ENCODE results near the gene CATSPER1. TPM values are rescaled to one million over a fixed set of nuclear protein-coding genes. Genes with fewer than 3 reads are reported as not detected.
A peak's percentile ranks its signal among the peaks of the same experiment; 100 is the strongest.

CATSPER1 gene
- polyA plus RNA-seq, 1 experiment: 0.25 TPM

- TF ChIP-seq, protein P1, sequence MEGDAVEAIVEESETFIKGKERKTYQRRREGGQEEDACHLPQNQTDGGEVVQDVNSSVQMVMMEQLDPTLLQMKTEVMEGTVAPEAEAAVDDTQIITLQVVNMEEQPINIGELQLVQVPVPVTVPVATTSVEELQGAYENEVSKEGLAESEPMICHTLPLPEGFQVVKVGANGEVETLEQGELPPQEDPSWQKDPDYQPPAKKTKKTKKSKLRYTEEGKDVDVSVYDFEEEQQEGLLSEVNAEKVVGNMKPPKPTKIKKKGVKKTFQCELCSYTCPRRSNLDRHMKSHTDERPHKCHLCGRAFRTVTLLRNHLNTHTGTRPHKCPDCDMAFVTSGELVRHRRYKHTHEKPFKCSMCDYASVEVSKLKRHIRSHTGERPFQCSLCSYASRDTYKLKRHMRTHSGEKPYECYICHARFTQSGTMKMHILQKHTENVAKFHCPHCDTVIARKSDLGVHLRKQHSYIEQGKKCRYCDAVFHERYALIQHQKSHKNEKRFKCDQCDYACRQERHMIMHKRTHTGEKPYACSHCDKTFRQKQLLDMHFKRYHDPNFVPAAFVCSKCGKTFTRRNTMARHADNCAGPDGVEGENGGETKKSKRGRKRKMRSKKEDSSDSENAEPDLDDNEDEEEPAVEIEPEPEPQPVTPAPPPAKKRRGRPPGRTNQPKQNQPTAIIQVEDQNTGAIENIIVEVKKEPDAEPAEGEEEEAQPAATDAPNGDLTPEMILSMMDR (IDR thresholded peaks at IDR 0.05; ENCODE audit: low read depth, low read length): no peak
- Histone ChIP-seq H3K27ac (ENCODE audit: low read depth, low read length) (peak overlapping the region; percentile 39), H3K9me3 (ENCODE audit: control insufficient read depth, insufficient read depth, low read length) (no peaks in the 10 kb centered on the region), H3K27me3 (ENCODE audit: control insufficient read depth, insufficient read depth, low read length) (no peaks in the 10 kb centered on the region), H3K4me3 (ENCODE audit: low read depth, low read length) (peak overlapping the region; percentile 76)
- no peak for DNase-seq (ENCODE audit: low read depth, low spot score)
- POLR2A ChIA-PET: interaction anchor here (0.6 to 3.0 kb wide), 4 partner anchors 20 to 151 kb away, joined by 3 to 12 read pairs (median 6); partner anchors contain the start of gene SF3B2
- CTCF ChIA-PET: interaction anchor here (0.8 to 1.5 kb wide), 3 partner anchors 27 to 187 kb away, joined by 3 read pairs; no protein-coding TSS in a partner anchor
Measured at GRCh38 chr11:66071381-66071801, 45.1 kb upstream of the CATSPER1 start.

DNA sequence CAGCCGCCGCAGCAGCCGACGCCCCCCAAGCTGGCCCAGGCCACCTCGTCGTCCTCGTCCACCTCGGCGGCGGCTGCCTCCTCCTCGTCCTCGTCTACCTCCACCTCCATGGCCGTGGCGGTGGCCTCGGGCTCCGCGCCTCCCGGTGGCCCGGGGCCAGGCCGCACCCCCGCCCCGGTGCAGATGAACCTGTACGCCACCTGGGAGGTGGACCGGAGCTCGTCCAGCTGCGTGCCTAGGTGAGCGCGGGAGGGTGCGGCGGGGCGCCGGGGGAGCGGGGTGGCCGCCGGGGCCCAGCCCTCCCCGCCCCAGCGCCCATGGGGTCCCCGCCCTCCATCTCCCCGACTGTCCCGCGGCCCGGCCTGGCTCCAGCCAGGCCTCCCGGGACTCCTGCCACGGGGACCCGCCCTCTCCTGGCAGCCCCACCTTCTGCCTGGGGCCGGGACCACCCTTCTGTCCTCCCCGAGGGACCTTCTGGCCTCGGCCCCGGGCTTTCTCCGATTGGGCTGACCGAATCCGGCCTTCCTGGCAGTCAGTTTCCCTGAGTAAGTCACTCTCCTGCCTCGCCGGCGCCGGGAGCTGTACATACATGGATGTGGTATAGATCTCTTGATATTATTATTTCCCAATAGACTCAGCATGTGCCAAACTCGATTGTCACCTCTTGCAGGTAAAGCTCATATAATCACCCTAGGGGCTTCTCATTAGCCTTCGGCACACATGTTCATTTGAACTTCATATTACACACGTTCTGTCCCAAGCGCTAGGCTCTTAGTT, 44.5 kb upstream of the CATSPER1 start:
- ChIA-PET POLR2A (interaction anchor here (0.6 to 3.0 kb wide), 6 partner anchors 9 to 167 kb away, joined by 3 to 12 read pairs (median 6); partner anchors contain the start of gene SF3B2), CTCF (interaction anchor here (0.8 to 1.5 kb wide), 3 partner anchors 26 to 188 kb away, joined by 3 read pairs; no protein-coding TSS in a partner anchor)
- Histone ChIP-seq H3K27me3 (ENCODE audit: control insufficient read depth, insufficient read depth, low read length) (no peaks in the 10 kb centered on the region), H3K9me3 (ENCODE audit: control insufficient read depth, insufficient read depth, low read length) (no peaks in the 10 kb centered on the region), H3K4me3 (ENCODE audit: low read depth, low read length) (peak overlapping the region; percentile 76), H3K27ac (ENCODE audit: low read depth, low read length) (peak overlapping the region; percentile 39)
- DNase-seq (ENCODE audit: low read depth, low spot score): no peak
- TF ChIP-seq, protein P1 (IDR thresholded peaks at IDR 0.05; ENCODE audit: low read depth, low read length): no peak

- H3K27me3 ChIP-seq (ENCODE audit: control insufficient read depth, insufficient read depth, low read length): no peaks in the 10 kb centered on the region
- peak; percentile 56 for DNase-seq (ENCODE audit: low read depth, low spot score)
- ChIA-PET POLR2A (interaction anchor here (0.6 to 3.0 kb wide), 3 partner anchors 11 to 168 kb away, joined by 3 to 12 read pairs (median 6); partner anchors contain the start of gene SF3B2), CTCF (interaction anchor here (0.6 to 5.3 kb wide), 5 partner anchors 16 to 248 kb away, joined by 3 to 103 read pairs (median 4); partner anchors contain the start of gene SF3B2)
- peak within 1 kb of the TSS; percentile 76 for H3K4me3 ChIP-seq (ENCODE audit: low read depth, low read length)
- H3K9me3 ChIP-seq (ENCODE audit: control insufficient read depth, insufficient read depth, low read length): no peaks in the 10 kb centered on the region
- TF ChIP-seq, protein P1 (IDR thresholded peaks at IDR 0.05; ENCODE audit: low read depth, low read length): no peak
- peak within 1 kb of the TSS; percentile 90 for H3K27ac ChIP-seq (ENCODE audit: low read depth, low read length)
Measured at GRCh38 chr11:66069715-66070603, 43.7 kb upstream of the CATSPER1 start, which contains the start of gene PACS1. Gene PACS1, plus strand, starts transcription at chr11:66070272. Its CDS starts 215 bp downstream, at chr11:66070487.

DNA sequence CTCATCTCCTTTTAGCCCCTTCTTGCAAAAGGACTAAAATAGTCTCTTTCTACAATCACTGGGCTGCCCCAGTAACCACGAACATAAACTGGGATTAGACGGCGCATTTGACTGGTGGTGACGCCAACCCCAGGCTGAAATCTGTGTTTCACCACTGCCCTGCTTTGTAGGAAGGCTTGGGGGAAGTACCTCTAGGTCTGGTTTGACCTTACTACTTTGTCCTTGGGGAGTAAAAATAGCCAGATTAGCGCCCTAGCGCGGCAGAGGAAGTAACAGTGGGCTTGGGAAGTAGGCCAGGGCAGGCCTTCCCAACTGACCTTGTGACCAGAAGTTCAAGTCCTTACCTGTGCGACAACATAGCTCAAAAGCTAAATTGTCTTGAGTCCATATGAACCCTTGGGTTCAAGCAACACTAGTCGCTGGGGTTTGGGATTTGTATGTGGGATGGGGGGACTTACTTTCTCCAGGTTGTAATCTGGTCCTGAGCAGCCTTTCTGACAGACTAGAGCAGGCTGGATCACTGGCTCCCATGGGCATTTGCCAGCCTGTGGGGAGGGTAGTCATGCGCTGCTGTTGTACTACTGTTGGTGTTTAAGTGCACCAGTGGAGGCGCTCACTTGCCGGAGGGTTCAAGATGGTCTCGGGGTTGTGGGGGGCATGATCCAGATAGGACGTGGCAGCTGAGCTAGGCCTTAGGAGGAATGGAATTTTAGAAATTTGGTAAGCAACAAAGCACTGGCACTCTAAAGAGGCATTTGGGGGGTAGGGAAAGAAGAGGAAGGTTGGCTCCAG, 42.8 kb upstream of the CATSPER1 start:
- Histone ChIP-seq H3K27me3 (ENCODE audit: control insufficient read depth, insufficient read depth, low read length) (no peaks in the 10 kb centered on the region), H3K9me3 (ENCODE audit: control insufficient read depth, insufficient read depth, low read length) (no peaks in the 10 kb centered on the region), H3K27ac (ENCODE audit: low read depth, low read length) (peak overlapping the region; percentile 90), H3K4me3 (ENCODE audit: low read depth, low read length) (peak overlapping the region; percentile 48)
- ChIA-PET CTCF (interaction anchor here (0.5 to 5.3 kb wide), 36 partner anchors 8 to 810 kb away, joined by 3 to 103 read pairs (median 4); partner anchors contain the start of genes CCDC85B and SF3B2), POLR2A (interaction anchor here (0.9 to 3.0 kb wide), 3 partner anchors 12 to 67 kb away, joined by 3 to 12 read pairs (median 3); partner anchors contain the start of genes BANF1, EIF1AD and SF3B2)
- DNase-seq (ENCODE audit: low read depth, low spot score): no peak
- TF ChIP-seq, protein P1 (IDR thresholded peaks at IDR 0.05; ENCODE audit: low read depth, low read length): peak; percentile 9; the same call in 1 of the 2 replicates

Data from AG04450 (cell line).